ENCODE results near the gene HSD11B2. TPM values are rescaled to one million over a fixed set of nuclear protein-coding genes. Genes with fewer than 3 reads are reported as not detected.

Gene HSD11B2
- total RNA-seq, 1 experiment from 2014 or later: 9.7 TPM

DNA sequence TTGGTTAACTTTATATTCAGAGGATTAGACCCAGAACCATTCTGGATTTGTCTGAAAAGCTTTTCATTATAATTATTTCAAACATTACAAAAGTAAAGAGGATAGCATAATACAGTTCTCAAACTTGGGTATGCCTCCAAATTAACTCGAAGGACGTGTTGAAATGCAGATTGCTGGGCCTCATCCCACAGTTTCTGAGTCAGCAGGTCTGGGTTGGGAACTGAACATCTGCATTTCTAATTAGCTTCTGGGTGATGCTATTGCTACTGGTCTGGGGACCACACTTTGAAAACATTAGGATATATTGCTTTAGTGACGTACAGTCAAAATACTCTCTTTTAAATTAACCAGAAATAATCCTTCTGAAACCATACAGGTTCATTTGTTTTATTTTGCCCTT is 47.6 kb upstream of the HSD11B2 start:
- Histone ChIP-seq H3K36me3 (ENCODE audit: control insufficient read depth in 1 of 2, insufficient read depth in 2 of 2, low read length in 2 of 2) (no peaks in the 10 kb centered on the region), H3K27me3 (ENCODE audit: insufficient read depth, low read length) (no peaks in the 10 kb centered on the region), H3K9me3 (ENCODE audit: control insufficient read depth in 1 of 2, insufficient read depth in 1 of 2, low read depth in 1 of 2, low read length in 2 of 2) (no peaks in the 10 kb centered on the region), H3K4me1 (ENCODE audit: control insufficient read depth in 1 of 2, insufficient read depth in 2 of 2, low read length in 2 of 2) (no peaks in the 10 kb centered on the region), H3K4me3 (replicated peaks in 1 of 2; ENCODE audit: low read depth in 1 of 2, low read length in 2 of 2) (no peak overlapping the region), H3K4me2 (ENCODE audit: low read length) (no peak overlapping the region), H2AFZ (ENCODE audit: low read depth, low read length, poor library complexity, severe bottlenecking) (no peak overlapping the region), H3K9ac (ENCODE audit: low read length) (no peak overlapping the region), H4K20me1 (ENCODE audit: insufficient read depth) (no peaks in the 10 kb centered on the region), H3K9me2 (ENCODE audit: insufficient read depth) (no peaks in the 10 kb centered on the region), H3K79me2 (ENCODE audit: insufficient read depth, low read length) (no peaks in the 10 kb centered on the region), H3K27ac (ENCODE audit: low read depth, low read length) (no peak overlapping the region)
- no peak for TF ChIP-seq ZFX (IDR thresholded peaks at IDR 0.05)
- TF ChIP-seq YY1 (IDR thresholded peaks at IDR 0.05; ENCODE audit: extremely low read depth, insufficient replicate concordance, low read depth, low read length): no peak
- RAD21 ChIA-PET (ENCODE audit: low non-redundant PET in 1 of 2, low total read pairs in 2 of 2, uncharacterized antibody in 2 of 2, unreplicated experiment in 2 of 2): no interaction called here
- BruUV-seq (replicated peaks): no TSS peak
- intact Hi-C loops (cut with micrococcal nuclease): no loop called here
- CTCF ChIA-PET: interaction anchor here (1.4 kb wide), 1 partner anchor 10 kb away, joined by 3 read pairs; no protein-coding TSS in a partner anchor
- POLR2A ChIA-PET: interaction anchor here (1.1 kb wide), 1 partner anchor 136 kb away, joined by 3 read pairs; the partner anchor contains the start of gene FHOD1
- DNase-seq (ENCODE audit: low read depth, low spot score) (no peak), ATAC-seq (no peak)

DNA sequence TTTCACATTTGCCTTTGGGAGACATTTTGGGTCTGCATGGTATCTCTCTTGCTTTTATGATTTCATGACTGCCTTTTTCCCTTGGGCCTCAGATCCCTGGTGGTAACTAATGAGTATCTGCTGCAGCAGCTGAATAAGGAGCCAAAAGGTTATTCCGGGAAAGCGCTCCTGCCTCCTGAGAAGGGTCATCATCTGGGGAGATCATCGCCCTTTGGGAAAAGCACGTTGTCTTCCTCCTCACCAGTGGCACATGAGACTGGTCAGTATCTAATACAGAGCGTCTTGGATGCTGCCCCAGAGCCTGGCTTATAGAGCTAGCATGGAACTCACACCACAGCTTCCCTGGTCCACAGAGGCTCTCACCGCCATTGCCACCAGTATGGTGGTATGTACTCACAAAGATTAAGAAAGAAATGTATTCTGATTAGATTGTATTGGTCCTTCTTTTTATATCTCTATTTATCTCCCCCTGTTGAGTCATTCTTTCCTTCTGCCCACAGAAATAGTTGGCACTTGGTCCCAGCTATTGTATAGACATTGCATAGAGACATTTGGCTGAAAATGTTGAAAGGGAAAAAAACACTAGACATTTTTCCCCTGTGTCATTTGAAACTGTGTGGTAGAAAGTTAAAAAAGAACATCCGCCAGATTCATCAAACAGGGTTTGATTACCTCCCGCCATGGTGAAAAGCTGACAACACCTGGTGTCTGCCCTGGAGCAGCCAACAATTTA is 46.0 kb upstream of the HSD11B2 start:
- Histone ChIP-seq H3K9me3 (ENCODE audit: control insufficient read depth in 1 of 2, insufficient read depth in 1 of 2, low read depth in 1 of 2, low read length in 2 of 2) (no peaks in the 10 kb centered on the region), H3K4me1 (ENCODE audit: control insufficient read depth in 1 of 2, insufficient read depth in 2 of 2, low read length in 2 of 2) (no peaks in the 10 kb centered on the region), H3K27ac (ENCODE audit: low read depth, low read length) (no peak overlapping the region), H3K9ac (ENCODE audit: low read length) (no peak overlapping the region), H3K4me3 (replicated peaks in 1 of 2; ENCODE audit: low read depth in 1 of 2, low read length in 2 of 2) (no peak overlapping the region), H3K4me2 (ENCODE audit: low read length) (no peak overlapping the region), H3K36me3 (ENCODE audit: control insufficient read depth in 1 of 2, insufficient read depth in 2 of 2, low read length in 2 of 2) (no peaks in the 10 kb centered on the region), H3K27me3 (ENCODE audit: insufficient read depth, low read length) (no peaks in the 10 kb centered on the region), H3K79me2 (ENCODE audit: insufficient read depth, low read length) (no peaks in the 10 kb centered on the region), H4K20me1 (ENCODE audit: insufficient read depth) (no peaks in the 10 kb centered on the region), H2AFZ (ENCODE audit: low read depth, low read length, poor library complexity, severe bottlenecking) (no peak overlapping the region), H3K9me2 (ENCODE audit: insufficient read depth) (no peaks in the 10 kb centered on the region)
- TF ChIP-seq ZFX (IDR thresholded peaks at IDR 0.05): no peak
- TF ChIP-seq POLR2A (IDR thresholded peaks at IDR 0.05; ENCODE audit: borderline replicate concordance, extremely low read depth, insufficient read depth, insufficient read length): no peak
- TF ChIP-seq TCF7L2 (IDR thresholded peaks at IDR 0.05; ENCODE audit: borderline replicate concordance, extremely low read depth, insufficient read depth, insufficient read length): no peak
- TF ChIP-seq YY1 (IDR thresholded peaks at IDR 0.05; ENCODE audit: extremely low read depth, insufficient replicate concordance, low read depth, low read length): no peak
- TF ChIP-seq ELF1 (IDR thresholded peaks at IDR 0.05; ENCODE audit: borderline replicate concordance, low read depth): no peak
- TF ChIP-seq CBX3 (IDR thresholded peaks at IDR 0.05; ENCODE audit: low read depth): no peak
- no peak for TF ChIP-seq EGR1 (IDR thresholded peaks at IDR 0.05; ENCODE audit: low read depth)
- TF ChIP-seq, protein P1, sequence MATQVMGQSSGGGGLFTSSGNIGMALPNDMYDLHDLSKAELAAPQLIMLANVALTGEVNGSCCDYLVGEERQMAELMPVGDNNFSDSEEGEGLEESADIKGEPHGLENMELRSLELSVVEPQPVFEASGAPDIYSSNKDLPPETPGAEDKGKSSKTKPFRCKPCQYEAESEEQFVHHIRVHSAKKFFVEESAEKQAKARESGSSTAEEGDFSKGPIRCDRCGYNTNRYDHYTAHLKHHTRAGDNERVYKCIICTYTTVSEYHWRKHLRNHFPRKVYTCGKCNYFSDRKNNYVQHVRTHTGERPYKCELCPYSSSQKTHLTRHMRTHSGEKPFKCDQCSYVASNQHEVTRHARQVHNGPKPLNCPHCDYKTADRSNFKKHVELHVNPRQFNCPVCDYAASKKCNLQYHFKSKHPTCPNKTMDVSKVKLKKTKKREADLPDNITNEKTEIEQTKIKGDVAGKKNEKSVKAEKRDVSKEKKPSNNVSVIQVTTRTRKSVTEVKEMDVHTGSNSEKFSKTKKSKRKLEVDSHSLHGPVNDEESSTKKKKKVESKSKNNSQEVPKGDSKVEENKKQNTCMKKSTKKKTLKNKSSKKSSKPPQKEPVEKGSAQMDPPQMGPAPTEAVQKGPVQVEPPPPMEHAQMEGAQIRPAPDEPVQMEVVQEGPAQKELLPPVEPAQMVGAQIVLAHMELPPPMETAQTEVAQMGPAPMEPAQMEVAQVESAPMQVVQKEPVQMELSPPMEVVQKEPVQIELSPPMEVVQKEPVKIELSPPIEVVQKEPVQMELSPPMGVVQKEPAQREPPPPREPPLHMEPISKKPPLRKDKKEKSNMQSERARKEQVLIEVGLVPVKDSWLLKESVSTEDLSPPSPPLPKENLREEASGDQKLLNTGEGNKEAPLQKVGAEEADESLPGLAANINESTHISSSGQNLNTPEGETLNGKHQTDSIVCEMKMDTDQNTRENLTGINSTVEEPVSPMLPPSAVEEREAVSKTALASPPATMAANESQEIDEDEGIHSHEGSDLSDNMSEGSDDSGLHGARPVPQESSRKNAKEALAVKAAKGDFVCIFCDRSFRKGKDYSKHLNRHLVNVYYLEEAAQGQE (IDR thresholded peaks at IDR 0.05; ENCODE audit: low read depth): no peak
- no peak for TF ChIP-seq POLR2AphosphoS5 (IDR thresholded peaks at IDR 0.05; ENCODE audit: low read depth, low read length)
- TF ChIP-seq, protein P2, sequence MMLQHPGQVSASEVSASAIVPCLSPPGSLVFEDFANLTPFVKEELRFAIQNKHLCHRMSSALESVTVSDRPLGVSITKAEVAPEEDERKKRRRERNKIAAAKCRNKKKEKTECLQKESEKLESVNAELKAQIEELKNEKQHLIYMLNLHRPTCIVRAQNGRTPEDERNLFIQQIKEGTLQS (IDR thresholded peaks at IDR 0.05): no peak
- POLR2A ChIA-PET: no interaction called here
- ATAC-seq (no peak), DNase-seq (ENCODE audit: low read depth, low spot score) (no peak)
- intact Hi-C loops (cut with micrococcal nuclease): no loop called here
- CTCF ChIA-PET: no interaction called here
- RAD21 ChIA-PET (ENCODE audit: low non-redundant PET in 1 of 2, low total read pairs in 2 of 2, uncharacterized antibody in 2 of 2, unreplicated experiment in 2 of 2): no interaction called here
- no TSS peak for BruUV-seq (replicated peaks)

Data from HCT116 (cell line).